Astrocyte of the spinal cord (primary cell): ENCODE results near the gene PDLIM1.
"Not testable (repeated sequence)": the region's sequence is repeated elsewhere in the genome, so short reads cannot be mapped to it uniquely, and the experiment has no call there.

Experiments used
- DNase-seq: peaks from one replicate; pipeline ENCODE4 v3.0.0; 2011; ENCODE audit warnings: low read depth, low spot score
- H3K4me3 ChIP-seq: 2 replicates; pipeline ENCODE4 v1.5.1; 2011; ENCODE audit warnings: low read depth, mild to moderate bottlenecking, low read length, moderate library complexity
- in situ Hi-C: cut with HindIII; loops from 2 replicates; pipeline ENCODE4 v1.10.0; 2017; ENCODE audit warnings: low sequenced_read_pairs
- TF ChIP-seq, protein P1 (sequence below): IDR thresholded peaks from 2 replicates; pipeline ENCODE4 v1.5.1; 2012; ENCODE audit warnings: low read depth, mild to moderate bottlenecking, low read length, inconsistent platforms

Gene PDLIM1

DNA sequence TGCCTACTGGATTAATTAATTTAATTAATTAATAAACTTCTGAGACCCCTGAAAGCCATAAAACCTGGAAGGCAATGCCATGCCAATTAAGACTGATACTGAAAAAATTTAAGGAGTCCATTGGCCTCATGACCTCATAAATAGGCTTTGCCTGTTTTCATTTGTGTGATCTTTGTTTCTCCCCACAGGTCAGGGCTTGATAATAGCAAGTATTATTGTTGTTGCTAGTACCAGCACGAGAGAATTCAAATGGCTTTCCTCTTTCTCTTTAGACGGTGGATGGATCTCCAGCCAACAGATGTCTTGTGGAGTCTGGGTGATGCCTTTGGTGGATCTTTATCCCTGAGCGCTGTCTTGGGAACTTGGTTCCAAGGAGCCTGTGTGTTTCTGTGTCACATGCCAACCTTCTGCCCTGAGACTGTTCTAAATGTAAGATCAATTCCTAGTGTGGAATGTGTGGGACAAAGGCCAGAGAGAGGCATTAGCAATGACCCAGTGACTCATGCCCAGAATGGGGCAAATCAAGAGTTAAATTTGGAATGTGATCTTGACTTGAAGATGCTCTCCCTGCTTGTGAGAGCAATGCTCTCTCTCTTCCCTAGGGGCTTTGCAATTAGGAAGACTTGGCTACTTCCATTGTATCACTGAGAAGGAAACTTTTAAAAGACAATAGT lies 79.1 kb downstream of the PDLIM1 start:
- in situ Hi-C loops: no loop called here
- H3K4me3 ChIP-seq: no peak overlapping the region
- TF ChIP-seq, protein P1, sequence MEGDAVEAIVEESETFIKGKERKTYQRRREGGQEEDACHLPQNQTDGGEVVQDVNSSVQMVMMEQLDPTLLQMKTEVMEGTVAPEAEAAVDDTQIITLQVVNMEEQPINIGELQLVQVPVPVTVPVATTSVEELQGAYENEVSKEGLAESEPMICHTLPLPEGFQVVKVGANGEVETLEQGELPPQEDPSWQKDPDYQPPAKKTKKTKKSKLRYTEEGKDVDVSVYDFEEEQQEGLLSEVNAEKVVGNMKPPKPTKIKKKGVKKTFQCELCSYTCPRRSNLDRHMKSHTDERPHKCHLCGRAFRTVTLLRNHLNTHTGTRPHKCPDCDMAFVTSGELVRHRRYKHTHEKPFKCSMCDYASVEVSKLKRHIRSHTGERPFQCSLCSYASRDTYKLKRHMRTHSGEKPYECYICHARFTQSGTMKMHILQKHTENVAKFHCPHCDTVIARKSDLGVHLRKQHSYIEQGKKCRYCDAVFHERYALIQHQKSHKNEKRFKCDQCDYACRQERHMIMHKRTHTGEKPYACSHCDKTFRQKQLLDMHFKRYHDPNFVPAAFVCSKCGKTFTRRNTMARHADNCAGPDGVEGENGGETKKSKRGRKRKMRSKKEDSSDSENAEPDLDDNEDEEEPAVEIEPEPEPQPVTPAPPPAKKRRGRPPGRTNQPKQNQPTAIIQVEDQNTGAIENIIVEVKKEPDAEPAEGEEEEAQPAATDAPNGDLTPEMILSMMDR: no peak
- no peak for DNase-seq

DNA sequence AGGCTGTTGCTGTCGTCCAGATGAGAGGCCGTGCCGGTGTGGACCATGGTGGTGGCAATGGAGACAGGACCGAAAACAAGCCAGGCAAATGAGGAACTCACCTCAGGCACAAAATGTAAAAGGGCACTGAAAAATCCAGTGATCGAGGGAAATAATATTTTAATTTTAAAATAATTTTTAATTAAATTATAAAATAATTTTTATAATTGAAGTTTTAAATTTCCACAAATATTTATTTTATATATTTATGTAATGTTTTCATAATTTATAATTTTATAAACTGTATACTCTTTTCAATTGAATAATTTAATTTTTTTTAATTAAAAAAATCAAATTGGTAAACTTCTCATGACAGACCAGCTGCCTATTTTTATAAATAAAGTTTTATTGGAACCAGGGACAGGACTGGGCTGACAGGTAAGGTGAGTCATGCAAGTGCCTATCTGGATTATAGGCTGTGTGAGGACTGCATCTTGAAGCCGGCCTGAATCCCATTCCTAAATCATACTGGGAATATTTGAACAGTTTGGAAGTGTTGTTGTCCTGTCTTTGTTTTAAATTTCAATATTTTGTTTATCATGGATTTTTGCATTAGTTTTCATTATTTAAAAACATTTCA lies 81.2 kb downstream of the PDLIM1 start:
- in situ Hi-C loops: no loop called here

DNA sequence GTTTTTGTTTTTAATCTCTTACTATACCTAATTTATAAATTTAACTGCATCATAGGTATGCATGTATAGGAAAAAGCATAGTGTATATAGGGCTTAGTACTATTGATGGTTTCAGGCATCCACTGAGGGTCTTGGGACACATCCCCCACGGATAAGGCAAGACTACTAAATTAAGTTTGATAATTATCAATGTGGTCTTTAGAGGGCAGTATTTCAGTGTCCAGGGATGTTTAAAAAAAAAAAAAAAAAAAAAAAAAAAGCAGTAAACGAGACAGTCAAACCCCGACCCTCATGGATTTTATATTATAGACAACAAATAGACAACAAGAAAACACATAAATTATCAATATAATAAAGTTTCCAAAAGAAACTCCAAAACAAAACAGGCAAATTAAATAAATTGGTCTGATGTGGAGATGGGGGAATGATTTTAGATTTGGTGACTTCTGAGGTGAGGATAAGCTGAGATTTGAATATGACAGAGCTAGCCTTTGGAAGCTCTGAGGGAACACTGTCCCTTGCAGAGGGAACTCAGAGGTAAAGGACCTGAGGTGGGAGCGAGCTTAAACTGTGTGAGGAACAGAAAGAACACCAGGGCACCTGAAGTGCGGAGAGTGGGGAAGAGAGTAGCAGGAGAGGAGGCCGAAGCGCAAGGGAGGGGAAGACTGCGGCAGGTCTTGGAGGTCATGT lies 82.0 kb downstream of the PDLIM1 start:
- in situ Hi-C loops: no loop called here
- DNase-seq: peak; percentile 24
- TF ChIP-seq, protein P1: no peak
- no peak overlapping the region for H3K4me3 ChIP-seq

More for the DNA sequence above, 81.2 kb downstream of the PDLIM1 start:
- TF ChIP-seq, protein P1: no peak
- H3K4me3 ChIP-seq: no peak overlapping the region
- DNase-seq: no peak

DNA sequence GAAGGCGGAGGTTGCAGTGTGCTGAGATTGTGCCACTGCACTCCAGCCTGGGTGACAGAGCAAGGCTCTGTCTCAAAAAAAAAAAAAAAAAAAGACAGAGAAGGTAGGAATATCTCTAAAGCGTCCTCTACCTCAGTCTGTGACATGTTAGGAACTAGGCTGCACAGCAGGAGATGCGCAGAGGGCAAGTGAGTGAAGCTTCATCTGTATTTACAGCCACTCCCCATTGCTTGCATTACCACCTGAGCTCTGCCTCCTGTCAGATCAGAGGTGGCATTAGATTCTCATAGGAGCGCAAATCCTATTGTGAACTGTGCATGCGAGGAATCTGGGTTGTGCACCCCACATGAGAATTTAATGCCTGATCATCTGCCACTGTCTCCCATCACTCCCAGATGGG lies 87.9 kb downstream of the PDLIM1 start:
- DNase-seq, in situ Hi-C loops: not testable (repeated sequence)

DNA sequence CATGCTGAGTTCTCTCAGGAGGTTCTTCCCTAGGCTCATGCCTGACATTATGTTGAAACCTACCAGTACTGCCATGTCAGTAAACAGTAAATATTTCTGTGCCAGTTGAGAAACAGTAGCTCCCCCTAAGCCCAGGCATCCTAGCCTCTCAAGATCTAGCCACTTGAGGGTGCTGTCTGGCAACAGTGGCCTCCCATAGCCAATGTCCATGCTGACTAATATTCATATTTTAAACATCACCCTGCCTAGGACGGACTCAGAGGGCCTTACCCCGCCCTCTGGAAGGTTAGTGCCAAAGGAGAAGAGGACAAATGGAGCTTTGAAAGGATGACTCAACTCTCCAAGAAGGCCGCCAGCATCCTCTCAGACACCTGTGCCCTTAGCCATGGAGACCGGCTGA lies 89.1 kb downstream of the PDLIM1 start:
- DNase-seq: no peak
- TF ChIP-seq, protein P1: peak; percentile 49
- in situ Hi-C loops: no loop called here
- H3K4me3 ChIP-seq: no peak overlapping the region

More for the DNA sequence above, 87.9 kb downstream of the PDLIM1 start:
- H3K4me3 ChIP-seq: not testable (repeated sequence)

DNA sequence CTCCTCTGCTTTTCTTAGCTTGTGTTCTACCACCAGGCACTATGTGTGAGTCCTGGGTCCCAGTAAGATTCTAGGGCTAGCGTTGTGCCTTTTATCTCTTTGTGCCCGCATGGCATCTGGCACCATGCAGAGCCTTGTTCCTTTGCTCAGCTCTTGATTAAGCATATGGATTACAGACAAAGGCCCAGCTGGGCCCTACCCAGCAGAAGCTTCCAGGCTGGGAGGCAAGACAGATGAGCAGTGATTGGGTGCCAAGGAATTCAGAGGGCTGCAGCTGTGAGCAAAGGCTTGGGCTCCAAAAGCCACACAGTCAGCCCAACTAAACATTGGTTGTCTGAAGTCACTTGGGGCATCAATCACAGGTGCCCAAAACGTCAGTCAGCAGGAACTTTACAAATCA lies 94.8 kb downstream of the PDLIM1 start:
- DNase-seq: no peak
- H3K4me3 ChIP-seq: no peak overlapping the region
- TF ChIP-seq, protein P1: no peak
- in situ Hi-C loops: no loop called here

DNA sequence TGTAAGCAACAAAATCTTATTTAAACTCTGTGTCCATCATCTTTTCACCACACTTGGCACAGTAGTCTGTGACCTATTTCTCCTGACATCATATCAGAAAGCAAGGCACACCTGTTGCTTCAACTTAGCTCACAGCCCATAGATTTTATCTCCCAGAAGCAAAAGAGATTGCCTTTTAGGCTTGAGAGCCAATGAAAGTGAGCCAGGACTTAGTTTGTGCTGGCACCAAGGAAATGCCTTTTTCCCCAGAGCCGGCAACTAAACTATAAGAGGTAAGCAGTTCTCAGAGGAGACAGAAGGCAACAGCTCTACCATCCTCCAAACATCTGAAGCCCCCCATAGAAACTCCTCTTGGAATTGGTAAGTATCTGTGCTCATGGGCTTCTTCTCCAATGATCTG lies 96.9 kb downstream of the PDLIM1 start, which contains the start of gene ACSM6:
TSS of gene ACSM6 (plus strand) at position 295 of the 400 bp plus-strand sequence. CDS start 248 bp downstream, outside the sequence.
- TF ChIP-seq, protein P1: no peak
- no peak within 1 kb of the TSS for H3K4me3 ChIP-seq
- DNase-seq: no peak
- in situ Hi-C loops: no loop called here
